ENCODE measurements around the gene RPL10L. TPM values are rescaled to one million over a fixed set of nuclear protein-coding genes. Genes with fewer than 3 reads are reported as not detected.

Gene RPL10L
- total and polyA plus RNA-seq, 7 donors: 0.89 to 3.2 (median 2.4) TPM; not detected in 4

- TF ChIP-seq POLR2AphosphoS5 (IDR thresholded peaks at IDR 0.05) (no peak), POLR2A (IDR thresholded peaks at IDR 0.05) (no peak), EP300 (IDR thresholded peaks at IDR 0.05) (no peak)
- TF ChIP-seq, protein P1, sequence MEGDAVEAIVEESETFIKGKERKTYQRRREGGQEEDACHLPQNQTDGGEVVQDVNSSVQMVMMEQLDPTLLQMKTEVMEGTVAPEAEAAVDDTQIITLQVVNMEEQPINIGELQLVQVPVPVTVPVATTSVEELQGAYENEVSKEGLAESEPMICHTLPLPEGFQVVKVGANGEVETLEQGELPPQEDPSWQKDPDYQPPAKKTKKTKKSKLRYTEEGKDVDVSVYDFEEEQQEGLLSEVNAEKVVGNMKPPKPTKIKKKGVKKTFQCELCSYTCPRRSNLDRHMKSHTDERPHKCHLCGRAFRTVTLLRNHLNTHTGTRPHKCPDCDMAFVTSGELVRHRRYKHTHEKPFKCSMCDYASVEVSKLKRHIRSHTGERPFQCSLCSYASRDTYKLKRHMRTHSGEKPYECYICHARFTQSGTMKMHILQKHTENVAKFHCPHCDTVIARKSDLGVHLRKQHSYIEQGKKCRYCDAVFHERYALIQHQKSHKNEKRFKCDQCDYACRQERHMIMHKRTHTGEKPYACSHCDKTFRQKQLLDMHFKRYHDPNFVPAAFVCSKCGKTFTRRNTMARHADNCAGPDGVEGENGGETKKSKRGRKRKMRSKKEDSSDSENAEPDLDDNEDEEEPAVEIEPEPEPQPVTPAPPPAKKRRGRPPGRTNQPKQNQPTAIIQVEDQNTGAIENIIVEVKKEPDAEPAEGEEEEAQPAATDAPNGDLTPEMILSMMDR (IDR thresholded peaks at IDR 0.05): no peak
- no peaks in the 10 kb centered on the region for H3K4me1 ChIP-seq
- no peaks in the 10 kb centered on the region for H3K27me3 ChIP-seq
- H3K4me3 ChIP-seq: no peak overlapping the region
- 28 to 39% methylated on average over 1 of the region's 1 CpG for whole genome bisulfite sequencing, 2 donors
- no peak for DNase-seq
- intact Hi-C loops (cut with DNase I): no loop called here
- no peaks in the 10 kb centered on the region for H3K36me3 ChIP-seq
- H3K27ac ChIP-seq: no peak overlapping the region
- H3K9me3 ChIP-seq: no peaks in the 10 kb centered on the region
Observed at GRCh38 chr14:46661728-46662127, 10.1 kb upstream of the RPL10L start.

- H3K27ac ChIP-seq: no peak overlapping the region
- no peaks in the 10 kb centered on the region for H3K36me3 ChIP-seq
- no peak for DNase-seq
- TF ChIP-seq, protein P1 (IDR thresholded peaks at IDR 0.05): no peak
- TF ChIP-seq POLR2A (IDR thresholded peaks at IDR 0.05) (no peak), EP300 (IDR thresholded peaks at IDR 0.05) (no peak), POLR2AphosphoS5 (IDR thresholded peaks at IDR 0.05) (no peak)
- no peaks in the 10 kb centered on the region for H3K27me3 ChIP-seq
- no peaks in the 10 kb centered on the region for H3K4me1 ChIP-seq
- intact Hi-C loops (cut with DNase I): no loop called here
- no peak overlapping the region for H3K4me3 ChIP-seq
- no peaks in the 10 kb centered on the region for H3K9me3 ChIP-seq
Observed at GRCh38 chr14:46653031-46653755, 1.6 kb upstream of the RPL10L start.

DNA sequence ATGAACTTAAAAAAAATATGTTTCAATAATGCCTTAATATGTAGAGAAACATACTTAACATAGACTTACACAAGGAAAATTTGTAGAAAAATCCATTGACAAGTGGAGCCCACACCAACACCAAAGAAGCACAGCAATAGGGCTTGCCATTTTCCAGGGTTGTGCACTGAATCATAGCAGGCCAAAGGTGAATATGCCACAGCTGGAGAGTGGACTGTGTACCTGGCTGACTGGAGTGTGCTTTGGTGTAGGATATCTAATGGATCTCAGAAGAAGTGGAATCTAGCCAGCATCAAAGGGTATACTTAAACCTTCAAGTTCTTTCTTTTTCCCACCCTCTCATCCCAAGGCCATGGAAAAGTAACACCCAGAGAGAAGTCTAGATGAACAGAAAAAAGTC lies 4.8 kb downstream of the RPL10L start:
- H3K4me1 ChIP-seq: no peaks in the 10 kb centered on the region
- TF ChIP-seq POLR2A (IDR thresholded peaks at IDR 0.05) (no peak), EP300 (IDR thresholded peaks at IDR 0.05) (no peak), POLR2AphosphoS5 (IDR thresholded peaks at IDR 0.05) (no peak)
- TF ChIP-seq, protein P1 (IDR thresholded peaks at IDR 0.05): no peak
- H3K27ac ChIP-seq: no peak overlapping the region
- no peak overlapping the region for H3K4me3 ChIP-seq
- DNase-seq: no peak
- no peaks in the 10 kb centered on the region for H3K9me3 ChIP-seq
- intact Hi-C loops (cut with DNase I): no loop called here
- no peaks in the 10 kb centered on the region for H3K27me3 ChIP-seq
- no peaks in the 10 kb centered on the region for H3K36me3 ChIP-seq

- H3K36me3 ChIP-seq: no peaks in the 10 kb centered on the region
- H3K4me1 ChIP-seq: no peaks in the 10 kb centered on the region
- H3K27me3 ChIP-seq: no peaks in the 10 kb centered on the region
- TF ChIP-seq POLR2AphosphoS5 (IDR thresholded peaks at IDR 0.05) (no peak), POLR2A (IDR thresholded peaks at IDR 0.05) (no peak), EP300 (IDR thresholded peaks at IDR 0.05) (no peak)
- TF ChIP-seq, protein P1 (IDR thresholded peaks at IDR 0.05): no peak
- 77 to 82% methylated on average over 3 of the region's 3 CpGs for WGBS, 2 donors
- DNase-seq: no peak
- no peaks in the 10 kb centered on the region for H3K9me3 ChIP-seq
- no peak overlapping the region for H3K27ac ChIP-seq
- no peak overlapping the region for H3K4me3 ChIP-seq
- intact Hi-C loops (cut with DNase I): no loop called here
Observed at GRCh38 chr14:46626876-46627275, 24.7 kb downstream of the RPL10L start.

Data from sigmoid colon (tissue), 7 donors.